Astrocyte (in vitro differentiated cells and primary cell): Measurements from ENCODE around the gene LYST. TPM values are rescaled to one million over a fixed set of nuclear protein-coding genes. Genes with fewer than 3 reads are reported as not detected.

Experiments
- DNase-seq: peaks from one replicate; pipeline ENCODE4 v3.0.0-alpha.2; 2010; ENCODE audit warnings: low read depth
- FAIRE-seq: peaks from 2 replicates; lab custom pipeline; 2011; peaks lifted over from hg19 to GRCh38; lab: Jason Lieb, UNC
- H2AFZ ChIP-seq: 2 replicates; pipeline ENCODE4 v1.6.0; 2012; ENCODE audit warnings: low read depth, low read length, inconsistent platforms
- H3K27ac ChIP-seq: 2 replicates; pipeline ENCODE4 v1.5.1; 2011; ENCODE audit warnings: low read depth, low read length, inconsistent platforms
- H3K27me3 ChIP-seq: 2 replicates; pipeline ENCODE4 v1.6.0; 2011; ENCODE audit warnings: low read length, inconsistent platforms; ENCODE audit not compliant: insufficient read depth
- H3K36me3 ChIP-seq: 2 replicates; pipeline ENCODE4 v1.5.1; 2011; ENCODE audit warnings: low read length, inconsistent platforms; ENCODE audit not compliant: insufficient read depth
- H3K4me1 ChIP-seq: 2 replicates; pipeline ENCODE4 v1.5.1; 2011; ENCODE audit warnings: low read length, inconsistent platforms; ENCODE audit not compliant: insufficient read depth
- H3K4me2 ChIP-seq: 2 replicates; pipeline ENCODE4 v1.6.0; 2012; ENCODE audit warnings: low read length, inconsistent platforms
- H3K4me3 ChIP-seq: 2 replicates; pipeline ENCODE4 v1.5.1; 2011; ENCODE audit warnings: low read depth, mild to moderate bottlenecking, low read length, inconsistent platforms; ENCODE audit not compliant: insufficient read depth
- H3K79me2 ChIP-seq: 2 replicates; pipeline ENCODE4 v1.6.0; 2012; ENCODE audit warnings: mild to moderate bottlenecking, low read length, inconsistent platforms; ENCODE audit not compliant: insufficient read depth
- H3K9ac ChIP-seq: 2 replicates; pipeline ENCODE4 v1.6.0; 2012; ENCODE audit warnings: mild to moderate bottlenecking, low read length, inconsistent platforms
- H3K9me3 ChIP-seq: 2 replicates; pipeline ENCODE4 v1.5.1; 2012; ENCODE audit warnings: low read depth, mild to moderate bottlenecking, low read length, inconsistent platforms; ENCODE audit not compliant: insufficient read depth
- H4K20me1 ChIP-seq: 2 replicates; pipeline ENCODE4 v1.6.0; 2012; ENCODE audit warnings: low read length, inconsistent platforms; ENCODE audit not compliant: insufficient read depth
- H3K27ac Mint-ChIP-seq: one replicate; pipeline ENCODE4 v1.8.0; 2021; ENCODE audit warnings: mild to moderate bottlenecking, mixed read lengths; ENCODE audit not compliant: unreplicated experiment
- H3K27me3 Mint-ChIP-seq: one replicate; pipeline ENCODE4 v1.8.0; 2021; ENCODE audit warnings: low read depth, mixed read lengths; ENCODE audit not compliant: unreplicated experiment
- H3K36me3 Mint-ChIP-seq: one replicate; pipeline ENCODE4 v1.8.0; 2021; ENCODE audit warnings: low read depth, mixed read lengths; ENCODE audit not compliant: unreplicated experiment
- H3K4me1 Mint-ChIP-seq: one replicate; pipeline ENCODE4 v1.8.0; 2021; ENCODE audit warnings: low read depth, mixed read lengths; ENCODE audit not compliant: unreplicated experiment
- H3K4me3 Mint-ChIP-seq: one replicate; pipeline ENCODE4 v1.8.0; 2021; ENCODE audit warnings: mild to moderate bottlenecking, moderate library complexity, mixed read lengths; ENCODE audit not compliant: unreplicated experiment
- H3K9me3 Mint-ChIP-seq: one replicate; pipeline ENCODE4 v1.8.0; 2021; ENCODE audit warnings: mild to moderate bottlenecking, mixed read lengths; ENCODE audit not compliant: unreplicated experiment
- CTCF ChIP-seq: IDR thresholded peaks from 2 replicates; pipeline ENCODE4 v1.5.1; 2011; ENCODE audit warnings: low read depth, mild to moderate bottlenecking, inconsistent platforms, low read length, moderate library complexity; ENCODE audit not compliant: insufficient read depth
- EZH2 ChIP-seq: IDR thresholded peaks from 2 replicates; pipeline ENCODE4 v1.6.1; 2012; ENCODE audit warnings: mild to moderate bottlenecking, low read length, inconsistent platforms; ENCODE audit not compliant: insufficient read depth
- total RNA-seq: library from RNA; stranded (reverse); gene quantifications from 2 replicates; pipeline ENCODE4 v1.2.1, GENCODE V29; 2021

LYST gene
- total RNA-seq, 1 donor from 2014 or later, result 15.7 TPM

- Histone ChIP-seq H3K79me2 (no peaks in the 10 kb centered on the region), H3K4me1 (no peaks in the 10 kb centered on the region), H3K9me3 (no peaks in the 10 kb centered on the region), H3K4me2 (no peak overlapping the region), H3K4me3 (no peak overlapping the region), H3K9ac (no peak overlapping the region), H2AFZ (no peak overlapping the region), H3K36me3 (no peaks in the 10 kb centered on the region), H3K27ac (no peak overlapping the region), H4K20me1 (no peaks in the 10 kb centered on the region), H3K27me3 (no peaks in the 10 kb centered on the region)
- TF ChIP-seq CTCF (no peak), EZH2 (no peak)
- DNase-seq (no peak), FAIRE-seq (no peak)
- Mint-ChIP-seq H3K36me3 (peaks cover 10% of the 10 kb centered on the region), H3K9me3 (no peaks in the 10 kb centered on the region), H3K27me3 (no peaks in the 10 kb centered on the region), H3K4me1 (peaks cover 13% of the 10 kb centered on the region), H3K27ac (no peak overlapping the region), H3K4me3 (no peak overlapping the region)
Observed at GRCh38 chr1:235749755-235750300, 116.9 kb downstream of the LYST start.

- no peak for FAIRE-seq
Observed at GRCh38 chr1:235748747-235749146, 118.0 kb downstream of the LYST start.

More at GRCh38 chr1:235748747-235749146, 118.0 kb downstream of the LYST start:
- TF ChIP-seq EZH2 (no peak), CTCF (no peak)
- Histone ChIP-seq H3K27me3 (no peaks in the 10 kb centered on the region), H3K4me1 (no peaks in the 10 kb centered on the region), H3K4me2 (no peak overlapping the region), H3K36me3 (no peaks in the 10 kb centered on the region), H3K9ac (no peak overlapping the region), H2AFZ (no peak overlapping the region), H3K79me2 (no peaks in the 10 kb centered on the region), H3K4me3 (no peak overlapping the region), H4K20me1 (no peaks in the 10 kb centered on the region), H3K27ac (no peak overlapping the region), H3K9me3 (no peaks in the 10 kb centered on the region)
- DNase-seq, result no peak
- Mint-ChIP-seq H3K27me3 (no peaks in the 10 kb centered on the region), H3K36me3 (peaks cover 10% of the 10 kb centered on the region), H3K27ac (no peak overlapping the region), H3K4me1 (peaks cover 13% of the 10 kb centered on the region), H3K9me3 (no peaks in the 10 kb centered on the region), H3K4me3 (no peak overlapping the region)
